ENCODE results near the gene BANP.
"Not testable (repeated sequence)": the region's sequence is repeated elsewhere in the genome, so short reads cannot be mapped to it uniquely, and the experiment has no call there.

Gene BANP

DNA sequence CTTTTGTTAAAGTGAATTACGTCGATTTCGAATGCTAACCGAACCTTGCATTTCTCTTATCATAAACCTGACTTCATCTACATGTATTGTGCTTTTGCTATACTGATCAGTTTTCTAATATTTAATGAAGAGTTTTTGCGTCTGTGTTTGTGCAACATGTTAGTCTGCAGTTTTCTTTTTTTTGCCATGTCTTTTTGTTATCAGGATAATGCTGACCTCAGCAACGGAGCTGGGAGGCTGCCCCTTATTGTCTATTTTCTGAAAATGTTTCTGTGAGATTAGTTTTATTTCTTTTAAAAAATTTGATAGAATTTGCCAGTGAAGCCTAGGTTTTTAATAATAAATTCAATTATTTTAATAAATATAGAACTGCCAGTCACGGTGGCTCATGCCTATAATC is 40.9 kb downstream of the BANP start:
- not testable (repeated sequence) for DNase-seq

- DNase-seq, result no peak
Observed at GRCh38 chr16:87993901-87994300, 42.7 kb downstream of the BANP start.

DNA sequence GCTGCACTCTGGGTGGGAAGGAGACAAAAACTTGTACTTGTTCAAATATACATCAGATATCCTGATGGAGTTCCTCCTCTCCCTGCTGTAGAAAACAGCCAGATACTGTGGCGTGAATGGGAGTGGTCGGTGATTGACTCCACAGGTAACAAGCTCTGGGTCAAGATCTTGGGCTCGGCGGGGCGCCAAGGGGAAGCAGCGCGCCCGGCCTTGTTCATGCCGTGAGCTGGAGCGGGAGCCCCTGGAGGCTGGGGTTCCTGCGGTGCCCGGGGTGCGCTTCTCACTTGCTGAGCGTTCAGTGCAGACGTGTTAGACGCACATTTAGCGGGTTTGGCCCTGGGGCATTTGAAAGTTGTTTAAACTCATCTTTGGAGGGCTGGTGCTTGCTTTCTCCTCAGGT is 44.4 kb downstream of the BANP start:
- DNase-seq, result no peak

DNA sequence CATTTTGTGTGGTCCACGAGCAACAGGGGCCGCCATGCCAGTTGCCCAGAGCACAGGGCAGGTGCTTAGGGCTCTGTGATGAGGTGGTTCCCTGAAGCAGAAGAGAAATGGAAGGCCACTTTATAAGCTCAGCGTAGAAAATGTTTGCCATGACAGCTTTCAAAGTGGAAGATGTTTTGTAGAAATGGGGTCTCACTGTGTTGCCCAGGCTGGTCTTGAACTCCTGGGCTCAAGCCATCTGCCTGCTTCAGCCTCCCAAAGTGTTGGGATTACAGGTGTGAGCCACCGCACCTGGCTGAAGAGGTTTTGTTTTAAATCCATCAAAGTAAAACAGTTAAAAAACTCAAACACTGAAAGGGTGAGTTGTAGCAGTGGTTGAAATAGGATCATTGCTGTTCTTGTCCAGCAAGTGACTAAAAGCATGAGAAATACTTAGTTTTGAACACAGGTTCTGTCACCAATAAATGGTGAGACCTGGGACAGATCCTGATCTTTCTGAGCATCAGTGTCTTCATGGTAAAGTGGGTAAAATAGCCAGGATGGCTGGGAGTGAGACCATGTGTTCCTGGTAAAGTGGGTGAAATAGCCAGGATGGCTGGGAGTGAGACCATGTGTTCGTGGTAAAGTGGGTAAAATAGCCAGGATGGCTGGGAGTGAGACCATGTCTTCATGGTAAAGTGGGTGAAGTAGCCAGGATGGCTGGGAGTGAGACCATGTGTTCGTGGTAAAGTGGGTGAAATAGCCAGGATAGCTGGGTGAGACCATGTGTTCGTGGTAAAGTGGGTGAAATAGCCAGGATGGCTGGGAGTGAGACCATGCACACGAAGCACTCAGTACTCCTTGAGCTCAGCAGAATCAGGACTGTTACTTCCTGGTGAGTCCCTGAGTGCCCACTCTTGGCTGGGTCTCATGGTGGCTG is 46.0 kb downstream of the BANP start:
- DNase-seq, result no peak

DNA sequence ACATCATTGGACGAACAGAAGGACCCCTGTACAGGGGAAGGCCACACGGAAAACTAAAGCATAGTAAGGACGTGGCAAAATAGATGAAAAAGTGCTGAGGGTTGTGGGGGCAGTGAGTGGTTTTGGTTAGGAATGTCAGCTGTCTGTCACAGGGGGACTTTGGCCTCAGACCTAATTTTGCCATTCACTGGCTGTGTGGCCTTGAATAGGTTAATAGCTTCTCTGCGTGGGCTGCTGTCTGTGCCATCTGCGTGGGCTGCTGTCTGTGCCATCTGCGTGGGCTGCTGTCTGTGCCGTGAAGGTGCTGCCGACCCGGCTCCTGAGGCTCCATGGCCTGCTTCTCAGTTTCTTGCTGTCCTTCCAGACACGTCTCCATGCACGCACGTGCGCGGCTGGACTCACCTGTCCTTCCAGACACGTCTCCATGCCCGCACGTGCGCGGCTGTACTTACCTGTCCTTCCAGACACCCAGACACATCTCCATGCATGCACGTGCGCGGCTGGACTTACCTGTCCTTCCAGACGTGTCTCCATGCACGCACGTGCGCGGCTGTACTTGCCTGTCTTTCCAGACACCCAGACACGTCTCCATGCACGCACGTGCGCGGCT is 47.1 kb downstream of the BANP start:
- not testable (repeated sequence) for DNase-seq

DNA sequence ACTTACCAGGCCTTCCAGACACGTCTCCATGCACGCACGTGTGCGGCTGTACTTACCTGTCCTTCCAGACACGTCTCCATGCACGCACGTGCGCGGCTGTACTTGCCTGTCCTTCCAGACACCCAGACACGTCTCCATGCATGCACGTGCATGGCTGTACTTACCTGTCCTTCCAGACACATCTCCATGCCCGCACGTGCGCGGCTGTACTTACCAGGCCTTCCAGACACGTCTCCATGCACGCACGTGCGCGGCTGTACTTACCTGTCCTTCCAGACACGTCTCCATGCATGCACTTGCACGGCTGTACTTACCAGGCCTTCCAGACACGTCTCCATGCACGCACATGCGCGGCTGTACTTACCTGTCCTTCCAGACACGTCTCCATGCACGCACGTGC is 47.8 kb downstream of the BANP start:
- not testable (repeated sequence) for DNase-seq

DNA sequence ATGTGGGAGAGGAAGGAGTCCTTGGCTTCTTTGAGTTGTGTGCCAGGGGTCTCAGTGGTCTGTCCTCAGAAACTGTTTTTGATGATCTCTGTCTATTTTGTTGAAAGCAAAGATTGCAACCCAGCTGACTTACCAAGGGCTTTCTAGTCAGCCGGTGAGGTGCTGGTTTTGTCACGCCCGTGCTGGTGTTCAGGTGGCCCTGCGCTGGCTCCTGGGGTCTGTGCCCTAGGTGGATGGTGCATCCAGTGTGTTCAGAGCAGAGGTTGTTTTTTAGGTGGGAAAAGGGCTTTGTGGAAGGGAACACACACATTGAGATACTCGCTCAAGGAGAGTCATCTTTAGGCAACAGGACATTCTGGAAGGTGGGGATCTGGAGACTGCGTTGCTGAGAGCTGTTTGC is 51.0 kb downstream of the BANP start:
- DNase-seq, result no peak

DNA sequence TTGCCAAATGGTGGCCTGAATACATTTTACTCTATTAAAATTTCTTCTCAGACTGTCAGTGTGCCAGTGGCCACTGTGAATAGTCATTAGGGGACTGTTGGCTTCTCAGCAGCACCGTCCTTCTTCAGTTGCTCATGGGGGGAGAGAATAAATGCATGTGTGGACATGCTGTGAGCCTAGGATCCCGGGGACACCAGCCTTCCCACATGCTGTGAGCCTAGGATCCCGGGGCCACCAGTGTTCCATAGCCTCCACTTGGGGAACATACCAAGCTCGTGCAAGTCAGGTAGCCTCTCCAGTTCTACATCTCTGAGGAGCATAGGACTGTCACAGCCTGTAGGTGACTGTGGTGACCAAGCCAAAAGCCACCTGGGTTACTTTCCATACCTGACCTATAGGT is 51.5 kb downstream of the BANP start:
- DNase-seq, result no peak

GRCh38 chr16:88003316-88003715 is 52.1 kb downstream of the BANP start:
- no peak for DNase-seq

DNA sequence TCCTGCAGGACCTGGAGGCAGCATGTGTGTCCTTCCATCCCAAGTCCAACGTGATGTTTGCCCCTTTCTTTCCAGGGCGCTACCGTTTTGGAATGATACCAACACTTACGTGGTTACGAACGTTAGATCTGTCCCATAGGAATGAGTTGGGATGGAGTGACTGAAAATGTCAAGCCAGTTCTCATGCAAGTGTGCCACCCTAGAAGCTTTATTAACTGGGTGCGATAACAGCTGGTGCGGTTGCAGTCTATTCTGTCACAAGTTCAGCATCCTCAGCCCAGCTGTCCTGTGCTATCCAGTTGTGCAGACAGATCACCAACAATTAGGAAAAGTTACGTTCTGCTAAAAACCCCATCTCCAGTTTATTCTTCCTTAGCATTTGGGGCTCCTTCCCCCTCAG is 52.5 kb downstream of the BANP start:
- DNase-seq, result no peak

DNA sequence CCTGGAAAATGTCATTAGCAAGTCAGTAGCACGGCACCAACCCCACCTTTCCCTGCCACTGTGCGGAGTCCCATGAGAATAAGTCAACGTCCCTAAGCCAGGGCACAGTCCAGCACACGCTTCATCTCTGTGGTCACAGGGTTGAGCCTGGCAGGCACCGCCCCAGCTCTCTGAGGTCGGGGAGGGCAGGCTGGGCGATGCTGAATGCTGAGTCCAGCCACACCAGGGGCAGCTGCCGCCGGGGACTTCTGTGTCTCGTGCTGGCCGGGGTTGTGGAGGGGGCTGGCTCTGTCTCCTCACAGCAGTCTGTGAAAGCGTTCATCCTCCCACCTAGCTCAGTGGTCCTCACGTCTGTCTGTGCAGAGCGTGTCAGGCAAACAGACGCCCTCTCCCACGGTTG is 53.2 kb downstream of the BANP start:
- DNase-seq, result no peak

DNA sequence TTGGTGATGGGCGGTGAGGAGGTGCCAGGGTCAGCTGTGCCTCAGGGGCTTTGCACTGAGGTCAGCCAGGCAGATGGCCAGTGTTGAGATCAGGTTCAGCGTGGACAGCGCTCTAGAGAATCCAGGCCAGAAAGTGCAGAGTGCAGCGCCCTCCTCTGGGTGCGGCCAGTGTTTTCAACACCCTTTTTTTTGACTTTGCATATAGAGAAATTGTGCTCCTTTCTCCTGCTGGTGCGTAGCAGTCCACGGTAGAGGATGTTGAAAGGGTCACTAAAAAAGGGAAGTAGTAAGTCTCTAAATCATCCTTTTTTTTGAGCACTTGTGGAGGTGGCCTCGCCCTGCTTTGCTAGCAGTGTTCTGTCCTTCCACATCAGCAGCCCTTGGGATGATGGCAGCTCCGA is 53.9 kb downstream of the BANP start:
- DNase-seq, result no peak

DNA sequence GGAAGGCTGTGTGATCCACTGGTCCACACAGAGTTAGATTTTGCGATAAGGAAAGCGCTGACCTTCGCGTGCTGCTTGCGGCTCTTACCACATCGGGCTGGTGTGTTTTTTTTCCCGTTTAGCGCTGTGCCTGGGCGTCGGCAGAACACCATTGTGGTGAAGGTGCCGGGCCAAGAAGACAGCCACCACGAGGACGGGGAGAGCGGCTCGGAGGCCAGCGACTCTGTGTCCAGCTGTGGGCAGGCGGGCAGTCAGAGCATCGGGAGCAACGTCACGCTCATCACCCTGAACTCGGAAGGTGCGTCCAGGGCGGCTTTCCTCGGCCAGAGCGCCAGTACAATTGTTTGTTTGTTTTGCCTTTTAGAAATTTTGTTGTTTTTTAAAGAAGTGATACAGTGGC is 54.7 kb downstream of the BANP start:
- DNase-seq, result no peak

DNA sequence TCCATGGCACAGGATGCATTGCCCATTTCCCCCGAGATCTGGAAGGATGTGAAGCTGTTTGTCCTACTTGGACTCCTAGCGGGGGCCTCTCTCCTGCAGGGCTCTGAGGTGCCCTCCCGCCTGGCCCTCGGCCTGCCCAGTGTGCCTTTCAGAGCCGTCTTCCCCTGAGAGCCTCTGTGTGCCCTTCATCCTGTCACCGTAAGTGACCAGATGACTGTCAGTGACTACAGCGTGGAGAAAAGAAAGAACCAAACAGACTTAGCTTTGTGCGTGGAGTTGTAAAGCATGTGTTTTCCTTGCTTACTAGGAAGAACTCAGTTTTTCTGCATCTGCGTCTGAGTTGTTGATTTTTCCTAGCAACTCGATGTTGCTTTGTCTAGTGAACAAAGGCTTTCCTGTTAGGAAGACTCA is 56.1 kb downstream of the BANP start:
- peak in 28 of 58 donors; percentile 4 to 79 (median 29) for DNase-seq

- no peak for DNase-seq
Observed at GRCh38 chr16:88008840-88009239, 57.6 kb downstream of the BANP start.

DNA sequence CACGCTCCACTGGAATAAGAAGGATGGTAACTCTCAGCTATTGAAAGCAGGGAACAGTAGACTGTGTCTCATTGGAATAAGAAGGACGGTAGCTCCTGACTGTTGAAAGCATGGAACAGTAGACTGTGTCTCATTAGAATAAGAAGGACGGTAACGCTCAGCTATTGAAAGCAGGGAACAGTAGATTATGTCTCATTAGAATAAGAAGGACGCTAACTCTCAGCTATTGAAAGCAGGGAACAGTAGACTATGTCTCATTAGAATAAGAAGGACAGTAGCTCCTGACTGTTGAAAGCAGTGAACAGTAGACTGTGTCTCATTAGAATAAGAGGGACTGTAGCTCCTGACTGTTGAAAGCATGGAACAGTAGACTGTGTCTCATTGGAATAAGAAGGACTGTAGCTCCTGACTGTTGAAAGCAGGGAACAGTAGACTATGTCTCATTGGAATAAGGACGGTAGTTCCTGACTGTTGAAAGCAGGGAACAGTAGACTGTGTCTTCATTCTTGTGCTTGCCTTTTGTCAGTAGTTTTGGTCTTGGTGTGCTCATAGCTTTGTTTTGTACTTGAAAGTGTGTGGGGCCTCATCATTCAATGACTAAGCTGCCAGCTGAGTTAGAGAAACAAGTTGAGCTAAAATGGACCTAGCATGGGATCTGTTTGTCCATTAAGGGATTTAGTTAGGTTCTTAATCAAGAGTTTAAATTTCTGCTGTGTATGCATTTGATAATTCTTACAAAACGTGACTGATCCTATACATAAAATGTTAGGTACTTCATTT is 58.5 kb downstream of the BANP start:
- no peak for DNase-seq

- peak in 7 of 58 donors; percentile 8 to 30 (median 14) for DNase-seq
Observed at GRCh38 chr16:88010343-88010967, 59.2 kb downstream of the BANP start.

DNA sequence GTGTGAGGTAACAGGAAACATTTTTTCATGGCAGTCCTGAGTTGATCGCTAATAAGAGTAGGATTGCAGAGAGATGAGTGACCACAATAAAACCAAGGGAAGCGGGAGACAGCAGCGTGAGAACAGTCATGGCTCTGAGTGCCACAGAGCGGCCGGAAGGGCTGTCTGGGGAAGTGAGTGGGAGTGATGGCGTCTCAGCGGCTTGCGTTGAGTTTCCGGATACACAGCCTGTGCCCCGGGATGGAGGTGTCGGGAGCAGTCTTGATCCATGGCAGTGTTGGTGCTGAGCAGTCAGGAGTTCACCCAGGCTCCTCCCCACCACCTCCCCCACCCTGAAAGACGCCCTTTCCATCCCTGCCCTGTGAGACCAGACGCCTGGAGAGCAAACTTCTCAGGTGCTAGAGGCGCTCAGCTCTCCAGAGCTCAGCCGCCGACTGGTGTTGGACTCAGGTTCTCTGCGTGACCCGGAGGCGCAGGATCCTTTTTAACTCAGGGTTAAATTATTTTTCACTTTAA is 59.8 kb downstream of the BANP start:
- DNase-seq, result no peak

DNA sequence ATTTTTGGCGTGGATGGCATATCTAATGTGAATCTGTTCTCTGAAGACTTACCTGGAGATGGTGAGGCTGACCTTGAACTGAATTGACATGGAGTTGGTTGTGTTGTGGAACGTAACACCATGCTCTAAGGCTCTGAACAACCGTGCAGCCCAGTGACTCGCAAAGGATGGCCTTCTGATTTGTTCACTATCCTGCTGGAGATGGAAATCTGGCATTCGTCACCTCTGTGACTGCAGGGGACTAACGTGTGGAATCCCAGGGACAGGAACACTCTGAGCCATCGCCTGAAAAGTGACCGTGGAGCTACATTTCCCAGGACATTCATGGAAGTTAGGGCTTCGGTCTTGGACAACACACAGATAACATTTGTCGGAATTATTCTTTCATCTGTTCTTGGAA is 61.1 kb downstream of the BANP start:
- no peak for DNase-seq

DNA sequence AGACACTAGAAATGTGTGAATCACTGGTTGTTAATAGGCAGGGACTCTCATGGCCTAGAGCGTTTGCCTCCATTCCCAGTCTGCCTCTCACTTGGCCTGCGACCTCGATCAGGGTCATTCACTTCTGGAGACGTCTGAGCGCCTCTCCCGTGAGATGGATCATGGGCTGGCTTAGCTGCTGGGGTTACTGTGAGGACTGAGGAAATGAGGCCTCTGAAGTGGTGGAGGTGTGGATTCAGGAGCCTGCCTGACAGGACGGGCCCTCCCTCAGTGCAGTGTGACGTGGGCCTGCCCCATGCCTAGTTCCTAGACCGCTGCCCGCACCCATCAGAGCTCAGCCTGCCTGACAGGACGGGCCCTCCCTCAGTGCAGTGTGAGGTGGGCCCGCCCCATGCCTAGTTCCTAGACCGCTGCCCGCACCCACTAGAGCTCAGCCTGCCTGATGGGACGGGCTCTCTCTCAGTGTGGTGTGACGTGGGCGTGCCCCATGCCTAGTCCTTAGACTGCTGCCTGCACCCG is 61.9 kb downstream of the BANP start:
- DNase-seq, result no peak

DNA sequence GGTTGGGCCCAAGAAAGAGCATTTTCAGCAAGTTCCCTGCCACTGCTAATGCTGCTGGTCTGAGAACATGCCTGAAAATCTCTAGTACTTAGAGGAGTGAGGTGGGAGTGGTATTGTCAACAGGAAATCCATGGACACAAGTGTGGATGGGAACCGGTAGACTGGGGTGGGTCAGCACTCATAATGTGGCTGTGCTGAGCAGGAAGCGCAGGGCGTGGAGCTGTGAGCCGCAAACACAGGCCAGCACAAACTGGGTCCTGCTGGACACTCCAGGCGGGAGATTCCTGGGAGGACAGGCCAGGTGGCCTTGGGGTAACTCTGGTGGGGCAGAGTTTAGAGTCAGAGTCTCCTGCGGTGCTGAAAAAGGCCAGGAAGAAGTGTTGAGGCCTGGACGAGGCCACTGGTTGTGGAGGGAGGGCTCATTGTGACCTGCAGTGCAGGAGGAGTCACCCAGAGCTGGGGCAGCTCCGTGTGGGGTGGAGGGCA is 62.6 kb downstream of the BANP start:
- DNase-seq, result no peak
